HG03064 (cell line): ENCODE data around the gene GLCE.
"Not testable (repeated sequence)": the region's sequence is repeated elsewhere in the genome, so short reads cannot be mapped to it uniquely, and the experiment has no call there.

Source experiments
- ATAC-seq: cut with Tn5 transposase; IDR thresholded peaks from one replicate; pipeline ENCODE4 v1.9.1; 2021; ENCODE audit warnings: low read depth; ENCODE audit not compliant: unreplicated experiment

GLCE gene

DNA sequence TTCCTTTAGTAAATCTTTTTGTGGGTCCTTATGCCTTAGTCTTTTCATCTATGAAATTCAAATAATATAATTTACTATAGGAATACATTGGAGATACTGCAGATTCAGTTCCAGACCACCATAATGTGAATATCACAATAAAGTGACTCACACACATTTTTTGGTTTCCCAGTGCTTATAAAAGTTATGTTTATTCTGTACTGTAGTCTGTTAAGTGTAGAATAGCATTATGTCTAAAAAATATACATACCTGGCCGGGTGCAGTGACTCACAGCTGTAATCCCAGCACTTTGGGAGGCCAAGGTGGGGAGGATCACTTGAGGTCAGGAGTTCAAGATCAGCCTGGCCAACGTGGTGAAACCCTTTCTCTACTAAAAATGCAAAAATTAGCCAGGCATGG lies 84.4 kb downstream of the GLCE start:
- no peak for ATAC-seq

GRCh38 chr15:69253156-69253555 lies 92.7 kb downstream of the GLCE start:
- no peak for ATAC-seq

DNA sequence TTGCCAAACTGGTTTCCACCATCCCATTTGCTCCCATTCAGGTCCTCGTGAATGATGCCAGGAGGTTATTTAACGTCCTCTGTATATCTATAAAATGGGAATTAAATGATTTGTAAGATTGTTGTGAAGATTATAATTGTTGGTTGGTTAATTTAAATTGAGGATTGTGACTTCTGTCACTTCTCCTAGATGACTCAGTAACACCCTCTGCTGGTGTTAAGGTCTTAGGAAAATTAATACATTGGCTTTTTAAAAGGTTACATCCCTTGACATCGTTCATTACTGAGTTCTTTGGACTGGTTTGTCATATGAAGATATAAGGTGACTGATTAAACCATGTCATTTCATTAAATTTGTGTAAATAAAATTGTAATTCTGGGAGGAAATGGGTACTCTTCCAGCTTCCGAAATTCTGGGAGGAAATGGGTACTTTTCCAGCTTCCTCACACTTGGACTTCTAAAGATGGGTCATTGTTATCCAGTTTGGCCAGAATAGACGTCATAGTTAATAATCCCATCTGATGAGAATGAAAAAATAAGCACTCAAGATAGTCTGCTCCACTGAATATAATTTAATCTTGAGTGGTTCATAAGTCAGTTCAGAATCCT lies 105.0 kb downstream of the GLCE start:
- no peak for ATAC-seq

- no peak for ATAC-seq
Measured at GRCh38 chr15:69271217-69271616, 110.8 kb downstream of the GLCE start.

GRCh38 chr15:69272139-69272538 lies 111.7 kb downstream of the GLCE start:
- ATAC-seq = no peak

- no peak for ATAC-seq
Measured at GRCh38 chr15:69272891-69273290, 112.5 kb downstream of the GLCE start.

DNA sequence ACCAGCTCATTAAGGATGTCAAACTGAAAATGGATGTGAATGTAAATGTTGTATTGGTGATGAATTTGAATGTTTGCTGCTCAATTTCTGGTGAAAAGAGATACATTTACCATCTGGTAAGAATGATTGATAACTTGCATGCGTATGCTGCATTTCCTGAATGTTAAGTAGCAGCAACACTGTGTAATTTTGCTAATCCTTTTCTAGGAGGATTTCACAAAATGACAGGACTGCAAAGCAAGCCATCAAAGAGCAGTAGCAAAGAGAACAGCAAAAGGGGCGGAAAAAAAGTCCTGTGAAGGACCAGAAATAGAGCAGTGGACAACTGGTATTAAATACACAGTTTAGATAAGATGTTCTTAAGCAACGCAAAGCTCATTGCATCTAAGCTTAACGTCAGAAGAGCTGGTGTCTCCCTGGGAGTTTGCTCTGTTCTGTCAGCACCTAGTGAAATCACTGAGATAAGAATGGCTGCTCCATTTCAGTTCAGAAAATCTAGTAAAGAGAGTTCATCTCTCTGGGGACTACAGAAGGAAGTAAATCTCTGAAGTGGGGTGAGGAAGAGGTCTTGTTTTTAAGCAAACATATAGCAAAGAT lies 114.7 kb downstream of the GLCE start:
- no peak for ATAC-seq

DNA sequence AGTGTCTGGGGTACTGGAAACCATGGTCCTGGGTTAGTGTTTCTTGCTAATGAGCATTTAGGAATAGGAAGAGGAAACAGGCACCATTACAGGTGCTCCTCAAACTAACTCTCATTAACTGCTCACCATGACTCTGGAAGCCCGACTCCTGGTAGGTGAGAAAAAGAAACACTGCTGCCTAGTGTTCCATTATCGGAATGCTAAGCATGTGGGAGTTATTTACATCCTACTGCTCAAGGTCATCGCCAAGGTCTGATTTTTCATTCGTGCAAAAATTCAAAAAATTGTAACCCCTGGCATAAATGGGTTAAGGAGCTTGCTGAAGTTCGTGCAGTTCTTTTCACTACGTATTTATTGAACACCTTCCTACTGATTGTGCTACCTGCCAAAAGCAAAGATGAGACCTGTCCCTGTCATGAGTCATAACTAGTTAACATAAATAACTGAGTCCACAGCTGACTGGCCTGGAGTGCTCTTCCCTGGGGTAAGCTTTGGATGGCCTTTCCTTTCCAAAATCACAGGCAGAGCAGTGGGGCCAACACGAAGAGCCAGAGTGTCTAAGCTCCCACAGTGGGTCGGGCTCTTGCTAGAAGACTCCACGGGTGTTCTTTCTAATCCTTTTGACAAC lies 115.6 kb downstream of the GLCE start:
- ATAC-seq = no peak

DNA sequence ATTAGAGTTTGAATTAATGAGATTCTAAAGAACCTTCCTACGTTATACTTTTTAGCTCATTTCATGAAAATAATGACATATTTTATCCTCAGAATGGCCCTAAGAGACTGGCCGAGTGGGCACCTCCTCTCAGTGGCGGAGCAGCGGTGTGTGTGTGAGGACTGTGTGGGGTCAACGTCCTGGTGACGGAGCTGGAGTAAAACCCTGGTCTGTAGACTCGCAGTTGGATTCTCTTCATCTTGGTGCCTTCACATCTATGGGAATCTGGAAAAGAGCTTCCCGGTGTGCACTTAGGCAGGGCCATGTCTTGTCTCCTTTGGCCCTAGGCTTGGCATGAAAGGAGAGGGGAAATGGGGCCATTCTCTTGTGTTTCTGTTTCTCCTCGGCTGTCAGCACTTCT lies 116.9 kb downstream of the GLCE start:
- no peak for ATAC-seq

- ATAC-seq = no peak
Measured at GRCh38 chr15:69279636-69280035, 119.2 kb downstream of the GLCE start.

DNA sequence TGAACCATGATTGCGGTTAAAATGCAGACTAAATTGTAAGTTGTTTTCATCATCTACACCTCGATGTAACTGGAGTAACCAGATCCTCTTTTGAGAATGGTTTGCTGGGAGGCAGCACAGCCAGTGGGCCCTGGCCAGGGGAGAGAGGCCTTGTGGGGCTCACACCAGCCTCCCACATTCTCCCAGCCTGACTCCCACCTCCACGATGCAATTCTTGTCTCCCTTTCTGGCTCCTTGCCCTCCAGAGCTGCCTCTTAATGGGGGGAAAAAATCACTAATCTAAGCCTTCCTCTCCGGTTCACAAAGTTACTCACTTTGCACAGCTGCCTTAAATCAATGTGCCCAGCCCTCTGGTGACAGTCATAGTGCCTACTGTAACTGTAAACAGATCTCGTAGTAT lies 120.3 kb downstream of the GLCE start:
- ATAC-seq = no peak

DNA sequence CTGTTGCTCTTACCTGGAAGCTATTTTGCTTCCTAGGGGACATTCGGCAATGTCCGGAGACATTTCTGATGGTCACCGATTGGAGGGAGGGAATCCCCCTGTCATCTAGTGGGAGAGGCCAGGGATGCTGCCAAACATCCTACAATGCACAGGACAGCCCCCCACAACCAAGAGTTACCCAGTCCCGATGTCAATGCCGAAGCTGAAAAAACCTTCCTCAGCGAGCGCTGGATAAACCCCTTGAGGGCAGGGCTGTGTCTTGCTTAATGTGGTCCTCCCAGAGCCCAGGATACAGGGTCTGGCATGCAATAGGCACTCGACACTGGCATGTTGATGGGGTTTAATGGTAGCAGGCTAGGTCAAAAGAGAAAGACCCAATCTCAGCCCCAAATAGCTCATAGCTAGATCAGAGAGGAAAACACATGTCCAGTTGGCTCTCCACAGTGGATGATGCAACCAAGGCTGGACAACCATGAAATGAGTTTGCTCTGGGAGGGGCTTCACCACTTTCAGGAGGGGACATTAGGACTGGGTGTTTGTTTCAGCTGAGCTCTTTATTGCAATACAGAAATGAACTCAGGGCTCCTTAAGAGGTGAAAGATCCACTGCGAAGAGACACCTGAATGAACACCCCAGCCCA lies 121.8 kb downstream of the GLCE start:
- ATAC-seq = no peak

GRCh38 chr15:69285834-69286233 lies 125.4 kb downstream of the GLCE start:
- ATAC-seq = no peak

- no peak for ATAC-seq
Measured at GRCh38 chr15:69288011-69288410, 127.6 kb downstream of the GLCE start.

DNA sequence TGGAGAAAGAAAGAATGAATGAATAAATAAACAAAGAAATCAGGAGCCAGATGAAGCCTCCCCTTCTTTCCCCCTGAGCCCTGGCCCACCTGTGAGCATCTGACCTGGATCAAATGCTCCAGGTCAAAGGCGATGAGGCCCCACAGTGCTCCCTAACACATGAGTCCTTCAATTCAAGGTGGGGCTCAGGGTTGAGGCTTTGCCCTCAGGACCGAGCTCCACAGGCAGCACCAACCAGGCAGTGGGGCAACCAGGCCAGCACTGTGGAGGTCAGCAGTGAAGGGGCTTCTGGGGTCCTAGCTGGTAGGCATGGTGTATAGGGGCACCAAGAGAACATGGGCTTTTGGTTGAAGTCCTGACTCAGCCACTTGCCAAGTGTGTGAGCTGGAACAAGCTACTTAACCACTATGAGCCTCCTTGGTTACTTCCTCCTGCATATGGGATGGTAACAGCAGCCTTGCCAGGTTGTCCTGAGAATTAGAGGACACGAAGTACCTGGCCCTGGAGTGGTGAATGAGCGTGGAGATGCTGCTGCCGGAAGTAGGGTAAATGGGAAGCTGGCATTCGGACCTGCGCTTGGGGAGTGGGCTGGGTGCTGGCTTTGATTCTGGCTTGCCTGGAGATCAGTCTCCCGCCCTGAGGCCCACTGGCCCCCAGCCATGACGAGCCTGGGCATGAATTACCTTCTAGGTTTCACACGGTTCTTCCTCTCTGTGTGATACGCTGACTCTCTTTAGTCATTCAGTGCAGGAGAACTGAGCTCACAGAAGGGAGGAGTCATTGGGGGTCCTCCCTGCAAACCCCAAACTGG lies 128.3 kb downstream of the GLCE start:
- ATAC-seq = no peak

DNA sequence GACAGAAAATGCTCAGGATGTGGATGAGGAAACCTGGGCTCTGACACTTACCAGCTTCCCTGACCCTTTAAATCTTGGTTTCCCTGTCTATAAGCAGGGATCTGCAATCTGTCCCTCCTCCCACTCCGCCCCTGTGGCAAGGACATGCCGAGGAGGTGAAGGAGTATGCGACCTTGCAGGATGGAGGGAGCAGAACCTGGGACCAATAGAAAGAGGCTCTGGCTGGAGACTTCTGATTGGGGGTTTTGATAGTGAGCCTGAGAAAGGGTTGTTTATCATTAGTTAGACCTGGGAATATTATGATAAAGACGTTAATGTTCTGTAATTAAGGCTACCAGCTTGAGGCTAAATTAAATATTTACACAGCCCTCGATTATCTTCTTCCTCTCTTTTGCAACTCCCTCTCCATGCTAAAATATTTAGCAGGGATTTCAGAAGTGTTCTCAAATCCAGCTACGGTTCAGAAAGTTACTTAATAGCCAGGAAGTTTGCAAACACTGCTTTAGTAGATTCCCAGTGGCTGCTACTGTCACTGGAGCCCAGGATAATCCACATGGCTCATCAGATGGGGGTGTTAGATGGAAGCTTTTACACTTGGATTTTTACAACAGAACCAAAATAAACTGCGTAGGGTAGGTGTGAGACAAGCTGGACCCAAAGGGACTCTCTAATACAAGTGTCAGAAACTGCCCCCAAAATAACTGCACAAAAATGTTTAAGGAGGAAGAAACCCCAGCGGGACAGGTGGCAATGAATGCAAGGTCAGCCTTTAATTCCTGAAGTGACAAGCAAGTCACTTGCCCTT lies 129.1 kb downstream of the GLCE start:
- no peak for ATAC-seq

GRCh38 chr15:69290346-69291164 lies 130.1 kb downstream of the GLCE start:
- no peak for ATAC-seq

GRCh38 chr15:69291651-69292050 lies 131.2 kb downstream of the GLCE start:
- not testable (repeated sequence) for ATAC-seq

GRCh38 chr15:69292826-69293420 lies 132.5 kb downstream of the GLCE start:
- ATAC-seq = no peak
